HCT116 (cell line): Measurements from ENCODE around the gene PEX10. TPM values are rescaled to one million over a fixed set of nuclear protein-coding genes. Genes with fewer than 3 reads are reported as not detected.

ENCODE experiments used
- ATAC-seq: fragments of 200-7000 bp; cut with Tn5 transposase; 2 replicates; pipeline ENCODE4 v1.9.1; 2020; ENCODE audit warnings: mild to moderate bottlenecking, moderate library complexity
- BruUV-seq: library from RNA; stranded (reverse); fragments of 400-500 nt; replicated peaks from 2 replicates; lab custom pipeline; 2021; lab: Mats Ljungman, UMichigan
- CTCF ChIA-PET: fragments of 300-600 bp; sonication (Branson Sonifier 250); formaldehyde crosslinking; loops from one replicate; lab custom pipeline; 2021; ENCODE audit warnings: antibody characterized with exemption; lab: Charles Lee
- POLR2A ChIA-PET: fragments of 300-600, 350-600 bp; sonication (Branson Sonifier 250); formaldehyde crosslinking; loops from one replicate; lab custom pipeline; 2021; ENCODE audit warnings: antibody characterized with exemption; lab: Charles Lee
- RAD21 ChIA-PET, 2 experiments: fragments of 300-600 bp; sonication (Branson Sonifier 250); formaldehyde crosslinking; loops; one replicate each; lab custom pipeline; 2023; ENCODE audit warnings: low total read pairs in 2 of 2; ENCODE audit not compliant: uncharacterized antibody in 2 of 2, unreplicated experiment in 2 of 2, low non-redundant PET in 1 of 2; lab: Charles Lee
- DNase-seq: peaks from one replicate; pipeline ENCODE4 v3.0.0-alpha.2; 2010; ENCODE audit warnings: low read depth, low spot score
- H2AFZ ChIP-seq: fragments of 200-600 bp; shearing (Covaris generic), sonication (generic); 2 replicates; pipeline ENCODE4 v1.6.1; 2017; ENCODE audit warnings: low read depth, mixed run types, mixed read lengths, antibody characterized with exemption, low read length; ENCODE audit not compliant: poor library complexity, severe bottlenecking
- H3K27ac ChIP-seq: 2 replicates; pipeline ENCODE4 v1.5.1; 2012; ENCODE audit warnings: low read depth, low read length
- H3K27me3 ChIP-seq: fragments of 200-600 bp; sonication (generic); 2 replicates; pipeline ENCODE4 v1.6.1; 2016; ENCODE audit warnings: mixed run types, low read length, mixed read lengths; ENCODE audit not compliant: insufficient read depth
- H3K36me3 ChIP-seq, 2 experiments: fragments of 200-500 bp in 1 of 2; fragments of 200-600 bp in 1 of 2; sonication (Bioruptor generic) in 1 of 2; sonication (generic) in 1 of 2; 2 replicates each; pipeline versions ENCODE4 v1.5.1 to v1.6.1; 2014 to 2016; ENCODE audit warnings: low read length in 2 of 2, inconsistent platforms in 1 of 2, mixed read lengths in 1 of 2, mixed run types in 1 of 2; ENCODE audit not compliant: insufficient read depth in 2 of 2, control insufficient read depth in 1 of 2
- H3K4me1 ChIP-seq, 2 experiments: fragments of 200-600 bp in 1 of 2; sonication (generic) in 1 of 2; 2 replicates each; pipeline versions ENCODE4 v1.5.1 to v1.6.1; 2012 to 2017; ENCODE audit warnings: low read length in 2 of 2, inconsistent platforms in 1 of 2, mild to moderate bottlenecking in 1 of 2, mixed read lengths in 1 of 2, mixed run types in 1 of 2, moderate library complexity in 1 of 2; ENCODE audit not compliant: insufficient read depth in 2 of 2, control insufficient read depth in 1 of 2
- H3K4me2 ChIP-seq: fragments of 200-600 bp; sonication (generic); 2 replicates; pipeline ENCODE4 v1.6.1; 2017; ENCODE audit warnings: mixed run types, low read length, mixed read lengths
- H3K4me3 ChIP-seq, 2 experiments: fragments of 200-600 bp in 1 of 2; sonication (generic) in 1 of 2; replicated peaks in 1 of 2; 2 replicates each; pipeline ENCODE4 v1.5.1; 2011 to 2016; ENCODE audit warnings: low read length in 2 of 2, control low read depth in 1 of 2, low read depth in 1 of 2, mild to moderate bottlenecking in 1 of 2, mixed read lengths in 1 of 2, mixed run types in 1 of 2
- H3K79me2 ChIP-seq: fragments of 200-600 bp; sonication (generic); 2 replicates; pipeline ENCODE4 v1.6.1; 2017; ENCODE audit warnings: mild to moderate bottlenecking, mixed run types, low read length, moderate library complexity, mixed read lengths; ENCODE audit not compliant: insufficient read depth
- H3K9ac ChIP-seq: fragments of 200-600 bp; sonication (generic); 2 replicates; pipeline ENCODE4 v1.6.1; 2016; ENCODE audit warnings: low read length, mixed read lengths
- H3K9me2 ChIP-seq: fragments of 200-600 bp; sonication (generic), shearing (Covaris generic); 2 replicates; pipeline ENCODE4 v1.6.1; 2017; ENCODE audit warnings: mixed run types, mild to moderate bottlenecking, moderate library complexity; ENCODE audit not compliant: insufficient read depth
- H3K9me3 ChIP-seq, 2 experiments: fragments of 200-500 bp in 1 of 2; fragments of 200-600 bp in 1 of 2; sonication (Bioruptor generic) in 1 of 2; sonication (generic) in 1 of 2; 2 replicates each; pipeline ENCODE4 v1.6.1; 2014 to 2017; ENCODE audit warnings: low read length in 2 of 2, mixed read lengths in 2 of 2, inconsistent platforms in 1 of 2, low read depth in 1 of 2, mild to moderate bottlenecking in 1 of 2, mixed run types in 1 of 2, moderate library complexity in 1 of 2; ENCODE audit not compliant: control insufficient read depth in 1 of 2, insufficient read depth in 1 of 2
- H4K20me1 ChIP-seq: fragments of 200-600 bp; sonication (generic), shearing (Covaris generic); 2 replicates; pipeline ENCODE4 v1.6.1; 2017; ENCODE audit warnings: mixed run types, mild to moderate bottlenecking, moderate library complexity; ENCODE audit not compliant: insufficient read depth
- CEBPB ChIP-seq: IDR thresholded peaks from 2 replicates; pipeline ENCODE4 v1.6.1; 2012; ENCODE audit warnings: low read depth
- EGR1 ChIP-seq: IDR thresholded peaks from 2 replicates; pipeline ENCODE4 v1.6.1; 2012; ENCODE audit warnings: low read depth
- ELF1 ChIP-seq: IDR thresholded peaks from 2 replicates; pipeline ENCODE4 v1.6.1; 2012; ENCODE audit warnings: low read depth, borderline replicate concordance
- EZH2phosphoT487 ChIP-seq: fragments of 200-600 bp; IDR thresholded peaks from 2 replicates; pipeline ENCODE4 v1.6.1; 2018; ENCODE audit warnings: antibody characterized with exemption, borderline replicate concordance
- JUND ChIP-seq: IDR thresholded peaks from 2 replicates; pipeline ENCODE4 v1.6.1; 2012
- MAX ChIP-seq: IDR thresholded peaks from 2 replicates; pipeline ENCODE4 v1.6.1; 2012
- POLR2AphosphoS5 ChIP-seq: IDR thresholded peaks from 2 replicates; pipeline ENCODE4 v1.6.1; 2011; ENCODE audit warnings: mild to moderate bottlenecking, low read depth, low read length, moderate library complexity
- SIN3A ChIP-seq: IDR thresholded peaks from 2 replicates; pipeline ENCODE4 v1.6.1; 2012; ENCODE audit warnings: low read depth
- SP1 ChIP-seq: IDR thresholded peaks from 2 replicates; pipeline ENCODE4 v1.6.1; 2012; ENCODE audit warnings: low read depth
- SRF ChIP-seq: IDR thresholded peaks from 2 replicates; pipeline ENCODE4 v1.6.1; 2012; ENCODE audit warnings: low read depth
- TCF7L2 ChIP-seq: IDR thresholded peaks from 2 replicates; pipeline ENCODE4 v1.7.0; 2011; ENCODE audit warnings: borderline replicate concordance, inconsistent platforms; ENCODE audit not compliant: insufficient read depth, insufficient read length; ENCODE audit errors: extremely low read depth
- YY1 ChIP-seq: IDR thresholded peaks from 2 replicates; pipeline ENCODE4 v1.6.1; 2011; ENCODE audit warnings: low read length, low read depth, moderate library complexity, mild to moderate bottlenecking; ENCODE audit not compliant: insufficient replicate concordance; ENCODE audit errors: extremely low read depth
- ZFX ChIP-seq: fragments of 450-650 bp; IDR thresholded peaks from 2 replicates; pipeline ENCODE4 v1.6.1; 2017
- intact Hi-C: fragments of 100-400 bp; cut with micrococcal nuclease; formaldehyde crosslinking; loops from 2 replicates; pipeline ENCODE4 v1.10.0; 2022
- total RNA-seq: library from RNA; stranded (reverse); gene quantifications from one replicate; pipeline ENCODE4 v1.2.1, GENCODE V29; 2021; ENCODE audit not compliant: unreplicated experiment
- TF ChIP-seq, protein P1 (sequence below): IDR thresholded peaks from 2 replicates; pipeline ENCODE4 v1.6.1; 2012
- TF ChIP-seq, protein P2 (sequence below): IDR thresholded peaks from 2 replicates; pipeline ENCODE4 v1.6.1; 2012; ENCODE audit warnings: low read depth

Gene PEX10
- total RNA-seq, 1 experiment from 2014 or later = 27.9 TPM

DNA sequence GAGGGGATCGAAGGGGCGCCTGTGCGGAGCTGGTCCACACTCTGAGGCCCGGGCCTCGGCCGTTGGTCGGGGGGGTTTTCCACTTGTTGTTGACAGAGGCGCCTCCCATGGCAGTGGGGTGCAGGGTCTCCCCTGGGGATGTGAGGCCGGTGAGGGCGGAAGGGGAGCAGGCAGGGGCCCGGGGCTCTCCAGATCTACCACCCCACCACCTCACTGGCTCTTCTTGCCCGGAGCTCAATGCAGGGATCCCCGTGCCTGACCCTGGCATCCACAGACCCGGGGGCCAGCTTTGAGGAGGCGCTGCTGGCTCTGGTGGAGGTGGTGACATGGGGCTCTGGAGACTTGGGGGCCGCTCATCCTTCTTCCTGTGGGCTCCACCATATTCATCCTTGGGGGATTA, 7.1 kb upstream of the PEX10 start:
- ATAC-seq (no peak), DNase-seq (no peak)
- Histone ChIP-seq H4K20me1 (no peaks in the 10 kb centered on the region), H3K4me3 (no peak overlapping the region), H3K4me2 (no peak overlapping the region), H3K9me3 (peaks cover 0 to 6% of the 10 kb centered on the region in 2 experiments; a peak in 1 of 4 replicates), H3K79me2 (no peaks in the 10 kb centered on the region), H3K9me2 (no peaks in the 10 kb centered on the region), H3K9ac (no peak overlapping the region), H3K27me3 (no peaks in the 10 kb centered on the region), H2AFZ (no peak overlapping the region), H3K27ac (no peak overlapping the region), H3K36me3 (no peaks in the 10 kb centered on the region), H3K4me1 (peaks cover 6 to 16% of the 10 kb centered on the region in 2 experiments; a peak in 3 of 4 replicates)
- intact Hi-C loops = no loop called here
- TF ChIP-seq SP1 (no peak), ZFX (no peak)
- BruUV-seq = no TSS peak
- ChIA-PET CTCF (no interaction called here), RAD21 (no interaction called here), POLR2A (interaction anchor here (0.8 kb wide), 1 partner anchor 126 kb away, joined by 3 read pairs; no protein-coding TSS in a partner anchor)

DNA sequence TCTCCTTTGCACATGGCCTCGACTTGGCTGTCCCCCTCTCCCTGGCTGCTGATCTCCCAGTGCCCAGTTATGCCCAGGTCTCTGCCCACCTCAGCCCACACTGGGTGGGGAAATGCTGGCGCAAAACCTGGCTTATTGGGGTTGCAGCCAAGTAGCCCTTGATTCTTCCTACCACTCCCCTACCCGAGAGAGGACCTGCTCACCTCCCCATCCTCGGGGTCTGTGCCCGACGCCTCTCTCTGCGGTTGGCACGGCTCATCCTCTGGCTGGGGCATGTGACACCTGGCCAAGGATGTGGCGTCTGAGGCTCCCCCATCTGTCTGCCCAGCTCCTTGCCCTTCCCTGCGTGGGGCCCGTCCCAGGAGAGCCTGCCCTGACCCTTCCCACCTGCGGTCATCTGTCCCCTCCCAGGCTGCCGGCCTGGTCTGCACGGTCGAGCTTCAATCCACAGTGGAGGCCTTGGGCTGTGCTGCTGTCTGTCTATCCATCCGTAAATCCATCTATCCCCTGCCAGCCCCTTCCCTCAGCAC, 6.5 kb upstream of the PEX10 start:
- no peak overlapping the region for H2AFZ ChIP-seq
- no peaks in the 10 kb centered on the region for H3K79me2 ChIP-seq
- H3K9me3 ChIP-seq = peaks cover 0 to 6% of the 10 kb centered on the region in 2 experiments; a peak in 1 of 4 replicates
- H3K4me2 ChIP-seq = no peak overlapping the region
- H3K9me2 ChIP-seq = no peaks in the 10 kb centered on the region
- POLR2A ChIA-PET = no interaction called here
- no peak overlapping the region for H3K4me3 ChIP-seq
- TF ChIP-seq, protein P1, sequence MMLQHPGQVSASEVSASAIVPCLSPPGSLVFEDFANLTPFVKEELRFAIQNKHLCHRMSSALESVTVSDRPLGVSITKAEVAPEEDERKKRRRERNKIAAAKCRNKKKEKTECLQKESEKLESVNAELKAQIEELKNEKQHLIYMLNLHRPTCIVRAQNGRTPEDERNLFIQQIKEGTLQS = no peak
- no peak for TF ChIP-seq EGR1
- TF ChIP-seq, protein P2, sequence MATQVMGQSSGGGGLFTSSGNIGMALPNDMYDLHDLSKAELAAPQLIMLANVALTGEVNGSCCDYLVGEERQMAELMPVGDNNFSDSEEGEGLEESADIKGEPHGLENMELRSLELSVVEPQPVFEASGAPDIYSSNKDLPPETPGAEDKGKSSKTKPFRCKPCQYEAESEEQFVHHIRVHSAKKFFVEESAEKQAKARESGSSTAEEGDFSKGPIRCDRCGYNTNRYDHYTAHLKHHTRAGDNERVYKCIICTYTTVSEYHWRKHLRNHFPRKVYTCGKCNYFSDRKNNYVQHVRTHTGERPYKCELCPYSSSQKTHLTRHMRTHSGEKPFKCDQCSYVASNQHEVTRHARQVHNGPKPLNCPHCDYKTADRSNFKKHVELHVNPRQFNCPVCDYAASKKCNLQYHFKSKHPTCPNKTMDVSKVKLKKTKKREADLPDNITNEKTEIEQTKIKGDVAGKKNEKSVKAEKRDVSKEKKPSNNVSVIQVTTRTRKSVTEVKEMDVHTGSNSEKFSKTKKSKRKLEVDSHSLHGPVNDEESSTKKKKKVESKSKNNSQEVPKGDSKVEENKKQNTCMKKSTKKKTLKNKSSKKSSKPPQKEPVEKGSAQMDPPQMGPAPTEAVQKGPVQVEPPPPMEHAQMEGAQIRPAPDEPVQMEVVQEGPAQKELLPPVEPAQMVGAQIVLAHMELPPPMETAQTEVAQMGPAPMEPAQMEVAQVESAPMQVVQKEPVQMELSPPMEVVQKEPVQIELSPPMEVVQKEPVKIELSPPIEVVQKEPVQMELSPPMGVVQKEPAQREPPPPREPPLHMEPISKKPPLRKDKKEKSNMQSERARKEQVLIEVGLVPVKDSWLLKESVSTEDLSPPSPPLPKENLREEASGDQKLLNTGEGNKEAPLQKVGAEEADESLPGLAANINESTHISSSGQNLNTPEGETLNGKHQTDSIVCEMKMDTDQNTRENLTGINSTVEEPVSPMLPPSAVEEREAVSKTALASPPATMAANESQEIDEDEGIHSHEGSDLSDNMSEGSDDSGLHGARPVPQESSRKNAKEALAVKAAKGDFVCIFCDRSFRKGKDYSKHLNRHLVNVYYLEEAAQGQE = no peak
- no peak for TF ChIP-seq EZH2phosphoT487
- TF ChIP-seq SP1 = no peak
- TF ChIP-seq SRF = no peak
- TF ChIP-seq ELF1 = no peak
- no peak for TF ChIP-seq MAX
- no peak for TF ChIP-seq JUND
- TF ChIP-seq YY1 = no peak
- no peak for TF ChIP-seq POLR2AphosphoS5
- TF ChIP-seq ZFX = no peak
- no peak for TF ChIP-seq CEBPB
- TF ChIP-seq TCF7L2 = no peak
- TF ChIP-seq SIN3A = no peak
- no peaks in the 10 kb centered on the region for H3K36me3 ChIP-seq
- CTCF ChIA-PET = no interaction called here
- H3K27me3 ChIP-seq = no peaks in the 10 kb centered on the region
- BruUV-seq = no TSS peak
- no peak overlapping the region for H3K9ac ChIP-seq
- H3K27ac ChIP-seq = no peak overlapping the region
- peaks cover 8 to 22% of the 10 kb centered on the region in 2 experiments; a peak in 3 of 4 replicates for H3K4me1 ChIP-seq
- intact Hi-C loops = no loop called here
- no peaks in the 10 kb centered on the region for H4K20me1 ChIP-seq
- DNase-seq = no peak
- RAD21 ChIA-PET = no interaction called here
- ATAC-seq = no peak
